Measurements from ENCODE around the gene CCSAP. TPM values are rescaled to one million over a fixed set of nuclear protein-coding genes. Genes with fewer than 3 reads are reported as not detected.

CCSAP gene
- total RNA-seq, 2 experiments from 2014 or later: 7.6 to 8.2 TPM

GRCh38 chr1:229374485-229374884 is 31.6 kb upstream of the CCSAP start:
- Mint-ChIP-seq H3K4me1 (peaks cover 3% of the 10 kb centered on the region), H3K27me3 (peaks cover 21% of the 10 kb centered on the region), H3K36me3 (no peaks in the 10 kb centered on the region), H3K4me3 (no peak overlapping the region), H3K27ac (no peak overlapping the region), H3K9me3 (no peaks in the 10 kb centered on the region)
- no peak for DNase-seq

- H3K4me3 Mint-ChIP-seq: no peak overlapping the region
- H3K4me1 Mint-ChIP-seq: peaks cover 3% of the 10 kb centered on the region
These were observed 30.5 kb upstream of the CCSAP start for GRCh38 chr1:229373395-229373794.

GRCh38 chr1:229372251-229372650 is 29.4 kb upstream of the CCSAP start:
- Mint-ChIP-seq H3K9me3 (no peaks in the 10 kb centered on the region), H3K27ac (no peak overlapping the region), H3K4me3 (no peak overlapping the region), H3K4me1 (peaks cover 3% of the 10 kb centered on the region), H3K27me3 (peaks cover 25% of the 10 kb centered on the region), H3K36me3 (no peaks in the 10 kb centered on the region)
- no peak for DNase-seq

More at GRCh38 chr1:229373395-229373794, 30.5 kb upstream of the CCSAP start:
- H3K9me3 Mint-ChIP-seq: no peaks in the 10 kb centered on the region
- no peak for DNase-seq
- H3K27ac Mint-ChIP-seq: no peak overlapping the region
- H3K36me3 Mint-ChIP-seq: no peaks in the 10 kb centered on the region
- H3K27me3 Mint-ChIP-seq: peaks cover 21% of the 10 kb centered on the region

DNA sequence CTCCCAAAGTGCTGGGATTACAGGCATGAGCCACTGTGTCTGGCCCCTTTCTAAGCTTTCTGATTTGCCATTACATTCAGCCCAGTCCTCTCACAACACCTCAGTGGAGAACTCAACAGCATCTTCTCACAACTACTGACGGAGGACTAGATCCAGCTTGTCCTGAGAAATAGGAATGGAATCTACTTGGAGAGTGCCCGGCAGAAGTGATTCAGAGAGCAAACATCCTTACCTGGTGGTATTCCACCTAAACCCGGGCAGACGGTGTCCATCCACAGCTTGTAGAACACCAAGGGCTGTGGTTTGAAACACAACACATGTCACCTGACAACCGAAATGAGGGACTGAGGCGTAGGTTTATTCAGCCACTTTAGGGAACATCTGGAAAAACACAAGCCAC is 28.8 kb upstream of the CCSAP start:
- H3K36me3 Mint-ChIP-seq: no peaks in the 10 kb centered on the region
- DNase-seq: no peak
- peaks cover 25% of the 10 kb centered on the region for H3K27me3 Mint-ChIP-seq
- no peak overlapping the region for H3K4me3 Mint-ChIP-seq
- no peaks in the 10 kb centered on the region for H3K9me3 Mint-ChIP-seq
- H3K4me1 Mint-ChIP-seq: peaks cover 3% of the 10 kb centered on the region
- no peak overlapping the region for H3K27ac Mint-ChIP-seq

GRCh38 chr1:229370601-229371021 is 27.8 kb upstream of the CCSAP start:
- Mint-ChIP-seq H3K27ac (no peak overlapping the region), H3K36me3 (no peaks in the 10 kb centered on the region), H3K9me3 (no peaks in the 10 kb centered on the region), H3K27me3 (peaks cover 25% of the 10 kb centered on the region), H3K4me1 (peaks cover 3% of the 10 kb centered on the region), H3K4me3 (no peak overlapping the region)
- DNase-seq: no peak

GRCh38 chr1:229368347-229368746 is 25.5 kb upstream of the CCSAP start:
- no peak for DNase-seq
- Mint-ChIP-seq H3K9me3 (no peaks in the 10 kb centered on the region), H3K27ac (no peak overlapping the region), H3K4me3 (no peak overlapping the region), H3K27me3 (peaks cover 33% of the 10 kb centered on the region), H3K36me3 (no peaks in the 10 kb centered on the region), H3K4me1 (peaks cover 3% of the 10 kb centered on the region)

GRCh38 chr1:229365569-229365968 is 22.7 kb upstream of the CCSAP start:
- Mint-ChIP-seq H3K9me3 (no peaks in the 10 kb centered on the region), H3K36me3 (no peaks in the 10 kb centered on the region), H3K4me1 (no peaks in the 10 kb centered on the region), H3K27me3 (peaks cover 24% of the 10 kb centered on the region), H3K27ac (no peak overlapping the region), H3K4me3 (no peak overlapping the region)
- no peak for DNase-seq

GRCh38 chr1:229364207-229365065 is 21.6 kb upstream of the CCSAP start:
- peaks cover 29% of the 10 kb centered on the region for H3K27me3 Mint-ChIP-seq
- no peaks in the 10 kb centered on the region for H3K9me3 Mint-ChIP-seq
- no peaks in the 10 kb centered on the region for H3K4me1 Mint-ChIP-seq
- no peak overlapping the region for H3K27ac Mint-ChIP-seq
- H3K36me3 Mint-ChIP-seq: no peaks in the 10 kb centered on the region
- DNase-seq: no peak
- no peak overlapping the region for H3K4me3 Mint-ChIP-seq

- DNase-seq: no peak
- H3K27ac Mint-ChIP-seq: no peak overlapping the region
- peaks cover 34% of the 10 kb centered on the region for H3K27me3 Mint-ChIP-seq
- H3K9me3 Mint-ChIP-seq: no peaks in the 10 kb centered on the region
- H3K4me3 Mint-ChIP-seq: no peak overlapping the region
- H3K36me3 Mint-ChIP-seq: no peaks in the 10 kb centered on the region
- no peaks in the 10 kb centered on the region for H3K4me1 Mint-ChIP-seq
These were observed 20.9 kb upstream of the CCSAP start for GRCh38 chr1:229363723-229364122.

DNA sequence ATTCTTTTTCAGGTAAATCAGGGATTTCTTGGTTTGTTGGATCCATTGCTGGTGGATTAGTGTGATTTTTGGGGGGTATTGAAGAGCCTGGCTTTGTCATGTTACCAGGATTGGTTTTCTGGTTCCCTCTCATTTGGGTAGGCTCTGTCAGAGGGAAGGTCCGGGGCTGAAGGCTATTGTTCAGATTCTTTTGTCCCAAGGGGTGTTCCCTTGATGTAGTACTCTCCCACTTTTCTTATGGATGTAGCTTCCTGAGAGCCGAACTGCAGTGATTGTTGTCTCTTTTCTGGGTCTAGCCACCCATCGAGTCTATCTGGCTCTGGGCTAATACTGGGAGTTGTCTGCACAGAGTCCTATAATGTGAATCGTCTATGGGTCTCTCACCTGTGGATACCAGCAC is 17.6 kb upstream of the CCSAP start:
- Mint-ChIP-seq H3K4me3 (no peak overlapping the region), H3K36me3 (no peaks in the 10 kb centered on the region)

DNA sequence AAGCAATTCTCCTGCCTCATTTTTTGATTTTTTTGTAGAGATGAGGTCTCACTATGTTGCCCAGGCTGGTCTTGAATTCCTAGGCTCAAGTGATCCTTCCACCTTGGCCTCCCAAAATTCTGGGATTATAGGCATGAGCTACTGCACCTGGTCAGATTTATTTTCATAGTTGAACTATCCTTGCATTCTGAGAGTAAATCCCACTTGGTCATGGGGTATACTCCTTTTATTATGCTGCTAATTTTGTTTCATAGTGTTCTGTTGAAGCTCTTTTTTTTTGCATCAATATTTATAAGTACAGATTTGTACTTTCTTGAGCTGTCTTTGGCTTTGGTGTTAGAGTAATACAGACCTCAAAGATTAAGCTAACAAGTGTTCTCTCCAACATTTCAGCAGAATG is 12.8 kb upstream of the CCSAP start:
- peaks cover 12% of the 10 kb centered on the region for H3K9me3 Mint-ChIP-seq
- no peaks in the 10 kb centered on the region for H3K36me3 Mint-ChIP-seq
- DNase-seq: no peak
- H3K27me3 Mint-ChIP-seq: peaks cover 38% of the 10 kb centered on the region
- no peak overlapping the region for H3K4me3 Mint-ChIP-seq
- no peaks in the 10 kb centered on the region for H3K4me1 Mint-ChIP-seq
- H3K27ac Mint-ChIP-seq: no peak overlapping the region

More for the DNA sequence above, 17.6 kb upstream of the CCSAP start:
- Mint-ChIP-seq H3K27me3 (peaks cover 46% of the 10 kb centered on the region), H3K27ac (no peak overlapping the region), H3K4me1 (no peaks in the 10 kb centered on the region), H3K9me3 (peaks cover 8% of the 10 kb centered on the region)
- DNase-seq: no peak

DNA sequence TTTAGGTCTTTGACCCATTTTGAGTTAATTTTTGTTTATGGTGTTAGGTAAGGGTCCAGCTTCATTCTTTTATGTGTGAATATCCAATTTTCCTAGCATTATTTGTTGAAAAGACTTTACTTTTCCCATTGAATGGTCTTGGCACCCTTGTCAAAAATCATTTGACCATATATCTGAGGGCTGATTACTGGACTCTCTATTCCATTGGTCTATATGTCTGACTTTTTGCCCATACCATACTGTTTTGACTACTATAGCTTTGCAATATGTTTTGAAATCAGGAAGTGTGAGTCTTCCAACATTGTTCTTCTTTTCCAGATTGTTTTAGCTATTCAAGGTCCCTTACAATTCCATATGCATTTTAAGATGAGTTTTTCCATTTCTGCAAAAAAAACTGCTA is 11.4 kb upstream of the CCSAP start:
- Mint-ChIP-seq H3K27ac (no peak overlapping the region), H3K4me1 (no peaks in the 10 kb centered on the region), H3K27me3 (peaks cover 24% of the 10 kb centered on the region), H3K36me3 (no peaks in the 10 kb centered on the region), H3K4me3 (no peak overlapping the region), H3K9me3 (peaks cover 12% of the 10 kb centered on the region)
- no peak for DNase-seq

DNA sequence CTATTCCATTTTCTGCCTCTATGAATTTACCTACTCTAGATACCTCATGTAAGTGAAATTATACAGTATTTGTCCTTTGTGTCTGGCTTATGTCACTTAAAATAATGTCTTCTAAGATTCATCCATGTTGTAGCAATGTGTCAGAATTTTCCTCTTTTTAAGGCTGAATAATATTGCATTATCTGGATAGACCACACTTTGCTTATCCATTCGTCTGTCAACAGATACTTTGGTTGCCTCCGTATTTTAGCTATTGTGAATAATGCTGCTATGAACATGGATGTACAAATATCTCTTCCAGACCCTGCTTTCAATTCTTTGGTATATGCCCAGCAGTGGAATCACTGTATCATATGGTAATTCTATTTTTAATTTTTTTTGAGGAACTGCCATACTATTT is 10.1 kb upstream of the CCSAP start:
- no peaks in the 10 kb centered on the region for H3K36me3 Mint-ChIP-seq
- DNase-seq: no peak
- peaks cover 16% of the 10 kb centered on the region for H3K27me3 Mint-ChIP-seq
- peaks cover 12% of the 10 kb centered on the region for H3K9me3 Mint-ChIP-seq
- H3K4me3 Mint-ChIP-seq: no peak overlapping the region
- H3K27ac Mint-ChIP-seq: no peak overlapping the region
- H3K4me1 Mint-ChIP-seq: no peaks in the 10 kb centered on the region

DNA sequence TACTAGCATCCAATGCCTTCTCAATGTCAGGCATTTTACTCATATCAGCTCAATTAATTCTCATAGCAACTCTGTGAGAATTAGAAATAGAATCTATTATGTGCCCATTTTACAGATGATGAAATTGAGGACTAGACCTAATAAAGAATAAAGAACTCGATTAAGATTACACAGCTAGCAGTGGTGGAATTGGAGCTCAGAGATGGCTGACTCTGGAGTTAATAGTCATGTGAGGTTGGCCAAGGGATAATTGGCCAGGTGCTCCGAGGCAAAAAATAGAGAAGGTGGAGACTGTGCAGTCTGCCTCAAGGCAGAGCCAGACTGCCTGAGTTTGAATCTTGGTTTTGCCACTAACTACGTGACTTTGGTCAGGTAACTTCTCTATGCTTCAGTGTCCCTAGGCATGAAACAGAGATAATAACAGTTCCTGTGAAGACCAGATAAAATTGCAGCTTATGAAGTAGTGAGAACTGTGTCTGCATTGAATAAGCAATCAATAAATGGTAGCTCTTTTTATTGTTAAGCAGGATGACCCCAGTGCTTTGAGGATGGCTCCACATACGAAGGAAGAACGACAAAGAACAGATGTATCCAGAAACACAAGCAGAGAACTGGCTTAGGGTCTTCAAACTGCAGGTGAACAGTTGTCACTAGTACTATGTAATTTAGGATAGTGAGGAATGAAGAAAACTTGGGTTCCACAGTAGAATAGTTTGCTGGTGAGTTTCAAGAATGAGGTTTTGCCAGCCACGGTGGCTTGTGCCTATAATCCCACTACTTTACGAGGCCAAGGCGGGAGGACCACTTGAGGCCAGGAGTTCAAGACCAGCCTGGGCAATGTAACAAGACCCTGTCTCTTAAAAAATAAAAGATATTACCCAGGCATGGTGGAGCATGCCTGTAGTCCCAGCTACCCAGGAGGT is 6.9 kb upstream of the CCSAP start:
- no peak overlapping the region for H3K27ac Mint-ChIP-seq
- H3K36me3 Mint-ChIP-seq: no peaks in the 10 kb centered on the region

DNA sequence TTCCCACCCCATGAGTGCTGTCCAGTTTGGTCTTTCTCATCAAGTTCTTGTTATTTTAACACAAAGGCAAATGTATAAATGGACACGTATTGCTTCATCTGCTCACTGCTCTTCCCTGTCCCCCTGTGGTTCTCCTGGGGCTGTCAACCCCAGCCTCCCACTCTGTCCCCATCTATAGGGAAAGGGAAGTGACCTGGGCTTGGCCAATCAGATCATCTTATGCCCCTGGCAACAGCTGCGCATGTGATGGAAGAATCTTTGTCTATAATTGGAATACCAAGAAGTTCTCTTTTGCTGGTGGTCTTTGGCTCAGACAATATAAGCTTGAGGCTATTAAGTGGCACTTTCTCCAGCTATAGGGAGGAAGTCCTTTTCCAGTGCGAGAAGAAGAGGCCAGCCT is 4.7 kb upstream of the CCSAP start:
- H3K27me3 Mint-ChIP-seq: peaks cover 23% of the 10 kb centered on the region
- no peaks in the 10 kb centered on the region for H3K36me3 Mint-ChIP-seq
- no peak overlapping the region for H3K4me3 Mint-ChIP-seq
- H3K9me3 Mint-ChIP-seq: peaks cover 2% of the 10 kb centered on the region
- peaks cover 5% of the 10 kb centered on the region for H3K4me1 Mint-ChIP-seq
- DNase-seq: no peak
- no peak overlapping the region for H3K27ac Mint-ChIP-seq

More for the DNA sequence above, 6.9 kb upstream of the CCSAP start:
- H3K9me3 Mint-ChIP-seq: peaks cover 2% of the 10 kb centered on the region
- no peak overlapping the region for H3K4me3 Mint-ChIP-seq
- H3K4me1 Mint-ChIP-seq: no peaks in the 10 kb centered on the region
- no peak for DNase-seq
- H3K27me3 Mint-ChIP-seq: peaks cover 24% of the 10 kb centered on the region

All from activated naive CD8-positive, alpha-beta T cell treated with anti-CD3 and anti-CD28 coated beads for 36 hours (primary cell).